Astrocyte of the spinal cord (primary cell): ENCODE results near the gene GSTP1.
"Not testable (repeated sequence)": the region's sequence is repeated elsewhere in the genome, so short reads cannot be mapped to it uniquely, and the experiment has no call there.

Source experiments
- DNase-seq: peaks from one replicate; pipeline ENCODE4 v3.0.0; 2011; ENCODE audit warnings: low read depth, low spot score
- H3K4me3 ChIP-seq: 2 replicates; pipeline ENCODE4 v1.5.1; 2011; ENCODE audit warnings: low read depth, mild to moderate bottlenecking, low read length, moderate library complexity
- in situ Hi-C: cut with HindIII; loops from 2 replicates; pipeline ENCODE4 v1.10.0; 2017; ENCODE audit warnings: low sequenced_read_pairs
- TF ChIP-seq, protein P1 (sequence below): IDR thresholded peaks from 2 replicates; pipeline ENCODE4 v1.5.1; 2012; ENCODE audit warnings: low read depth, mild to moderate bottlenecking, low read length, inconsistent platforms

GSTP1 gene

DNA sequence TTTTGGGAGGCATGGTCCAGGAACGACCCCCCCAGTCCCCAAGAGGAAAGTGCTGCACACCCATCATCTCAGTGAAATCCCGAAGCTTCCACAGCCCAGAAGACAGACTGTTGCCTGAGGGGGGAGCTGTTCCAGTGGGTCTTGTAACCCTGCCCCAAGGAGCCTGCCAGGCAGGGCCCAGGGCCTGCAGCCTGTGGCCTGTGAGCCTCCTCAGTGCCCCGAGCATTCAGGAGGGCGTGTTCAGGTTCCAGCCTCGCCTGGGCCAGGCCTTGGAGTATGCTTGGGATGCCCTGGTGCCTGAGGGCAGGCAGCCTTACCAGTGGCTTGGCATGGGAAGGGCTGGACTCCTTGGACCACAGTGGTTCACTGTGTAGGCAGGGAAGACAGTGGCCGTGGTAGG, 42.4 kb upstream of the GSTP1 start:
- in situ Hi-C loops: no loop called here
- H3K4me3 ChIP-seq: no peak overlapping the region
- no peak for DNase-seq
- TF ChIP-seq, protein P1, sequence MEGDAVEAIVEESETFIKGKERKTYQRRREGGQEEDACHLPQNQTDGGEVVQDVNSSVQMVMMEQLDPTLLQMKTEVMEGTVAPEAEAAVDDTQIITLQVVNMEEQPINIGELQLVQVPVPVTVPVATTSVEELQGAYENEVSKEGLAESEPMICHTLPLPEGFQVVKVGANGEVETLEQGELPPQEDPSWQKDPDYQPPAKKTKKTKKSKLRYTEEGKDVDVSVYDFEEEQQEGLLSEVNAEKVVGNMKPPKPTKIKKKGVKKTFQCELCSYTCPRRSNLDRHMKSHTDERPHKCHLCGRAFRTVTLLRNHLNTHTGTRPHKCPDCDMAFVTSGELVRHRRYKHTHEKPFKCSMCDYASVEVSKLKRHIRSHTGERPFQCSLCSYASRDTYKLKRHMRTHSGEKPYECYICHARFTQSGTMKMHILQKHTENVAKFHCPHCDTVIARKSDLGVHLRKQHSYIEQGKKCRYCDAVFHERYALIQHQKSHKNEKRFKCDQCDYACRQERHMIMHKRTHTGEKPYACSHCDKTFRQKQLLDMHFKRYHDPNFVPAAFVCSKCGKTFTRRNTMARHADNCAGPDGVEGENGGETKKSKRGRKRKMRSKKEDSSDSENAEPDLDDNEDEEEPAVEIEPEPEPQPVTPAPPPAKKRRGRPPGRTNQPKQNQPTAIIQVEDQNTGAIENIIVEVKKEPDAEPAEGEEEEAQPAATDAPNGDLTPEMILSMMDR: no peak

DNA sequence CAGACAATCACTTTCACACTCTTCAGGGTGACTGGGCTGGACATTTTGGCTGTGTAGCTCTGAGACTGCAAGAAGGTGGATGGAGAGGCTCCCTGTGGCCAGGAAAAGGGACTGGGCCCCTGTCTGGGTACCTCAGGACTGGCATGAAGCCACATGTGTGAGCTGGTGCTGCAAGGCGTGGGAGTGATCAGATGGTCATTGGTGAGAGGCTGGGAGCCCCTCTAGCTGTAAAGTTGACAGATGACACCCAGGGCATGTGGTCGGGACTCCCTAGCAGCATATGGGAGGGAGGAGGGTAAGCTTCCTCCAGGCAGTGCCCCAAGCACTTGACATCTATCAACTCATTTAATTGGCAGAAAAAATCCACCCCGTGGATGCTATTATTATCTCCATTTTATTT, 41.4 kb upstream of the GSTP1 start:
- no peak overlapping the region for H3K4me3 ChIP-seq
- in situ Hi-C loops: no loop called here
- DNase-seq: no peak
- TF ChIP-seq, protein P1: no peak

DNA sequence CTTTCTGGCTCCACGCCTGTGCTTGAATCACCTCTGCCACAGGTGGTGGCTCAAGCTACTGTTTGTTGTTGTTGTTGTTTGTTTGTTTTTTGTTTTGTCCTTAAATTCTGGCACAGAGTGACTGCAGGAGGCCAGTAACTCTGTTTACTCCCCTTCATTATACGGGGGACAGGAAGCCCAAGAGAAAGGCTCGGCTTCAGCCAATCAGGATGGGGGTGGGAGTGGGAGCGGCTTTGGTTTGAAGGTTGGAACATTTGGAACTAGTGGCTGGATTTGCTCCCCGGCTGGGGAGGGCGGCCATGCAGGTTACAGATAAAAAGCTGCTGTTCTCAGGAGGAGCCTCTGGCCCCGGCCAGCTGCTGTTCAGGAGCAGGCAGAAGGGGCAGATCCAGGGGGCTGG, 40.6 kb upstream of the GSTP1 start:
- in situ Hi-C loops: no loop called here
- TF ChIP-seq, protein P1: no peak
- no peak for DNase-seq
- no peak overlapping the region for H3K4me3 ChIP-seq

DNA sequence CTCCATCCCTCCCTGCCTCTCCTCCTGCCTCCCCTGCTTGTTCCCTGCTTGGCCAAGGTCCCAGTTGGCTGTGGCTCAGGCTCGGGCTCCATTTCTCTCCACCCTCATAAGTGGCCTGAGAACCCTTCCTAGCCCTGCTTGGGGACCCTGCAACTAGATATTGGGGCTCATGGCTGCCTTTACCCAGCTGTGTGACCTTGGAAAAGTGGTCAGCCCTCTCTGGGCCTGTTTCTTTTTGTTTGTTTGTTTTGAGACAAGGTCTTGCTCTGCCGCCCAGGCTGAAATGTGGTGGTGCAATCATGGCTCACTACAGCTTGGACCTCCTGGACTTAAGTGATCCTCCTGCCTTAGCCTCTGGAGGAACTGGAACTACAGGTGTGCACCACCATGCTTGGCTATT, 40.0 kb upstream of the GSTP1 start:
- no peak overlapping the region for H3K4me3 ChIP-seq
- TF ChIP-seq, protein P1: no peak
- in situ Hi-C loops: no loop called here
- no peak for DNase-seq

DNA sequence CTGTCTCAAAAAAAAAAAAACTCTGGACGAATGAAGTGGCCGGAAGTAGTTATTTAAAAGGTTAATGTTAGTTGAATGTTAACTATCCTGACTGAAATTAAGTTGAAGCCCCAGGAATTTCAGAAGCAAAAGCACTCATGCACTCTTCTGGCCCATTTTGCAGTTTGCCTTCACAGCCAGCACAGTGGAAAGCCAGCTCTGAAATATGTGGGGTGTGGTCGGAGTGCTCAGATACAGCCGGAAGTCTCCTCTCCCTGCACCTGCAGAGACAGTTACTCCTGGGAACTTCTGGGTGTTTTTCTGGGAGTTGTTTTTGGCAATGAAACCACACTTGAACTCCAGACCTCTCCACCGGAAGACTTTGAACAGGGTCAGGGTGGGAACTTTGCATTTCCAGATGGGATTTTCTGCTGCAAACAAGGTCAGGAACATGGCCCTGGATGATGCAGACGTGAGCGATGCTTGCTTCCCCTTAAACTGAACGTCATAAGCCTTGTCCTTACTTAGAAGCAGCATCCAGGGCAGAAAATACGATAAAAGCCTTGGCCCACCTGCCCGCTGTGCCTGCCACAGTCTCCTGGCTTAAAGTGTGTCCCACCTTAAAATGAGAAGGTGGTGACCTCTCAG, 38.9 kb upstream of the GSTP1 start:
- peak; percentile 20 for DNase-seq
- in situ Hi-C loops: no loop called here
- TF ChIP-seq, protein P1: no peak
- no peak overlapping the region for H3K4me3 ChIP-seq

DNA sequence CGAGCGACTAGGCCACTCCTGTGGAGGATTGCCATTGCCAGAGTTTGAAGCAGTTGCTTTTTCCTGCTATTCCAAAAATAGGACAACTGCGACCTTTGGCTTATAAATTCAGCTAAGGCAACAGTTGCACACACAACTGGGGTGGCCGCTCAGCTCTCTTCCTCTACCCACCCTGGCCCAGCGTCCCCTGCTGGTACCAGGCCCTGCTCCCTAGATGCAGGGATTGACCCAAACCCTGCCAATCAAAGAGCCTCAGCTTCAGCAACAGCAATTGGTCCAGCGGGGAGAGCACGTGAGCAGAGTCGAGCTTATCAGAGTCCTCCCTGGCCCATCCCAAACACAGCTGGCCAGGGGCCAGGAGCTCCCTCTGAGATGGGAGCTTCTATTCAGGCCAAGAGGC, 38.3 kb upstream of the GSTP1 start:
- DNase-seq: no peak
- in situ Hi-C loops: no loop called here
- H3K4me3 ChIP-seq: no peak overlapping the region
- TF ChIP-seq, protein P1: no peak

DNA sequence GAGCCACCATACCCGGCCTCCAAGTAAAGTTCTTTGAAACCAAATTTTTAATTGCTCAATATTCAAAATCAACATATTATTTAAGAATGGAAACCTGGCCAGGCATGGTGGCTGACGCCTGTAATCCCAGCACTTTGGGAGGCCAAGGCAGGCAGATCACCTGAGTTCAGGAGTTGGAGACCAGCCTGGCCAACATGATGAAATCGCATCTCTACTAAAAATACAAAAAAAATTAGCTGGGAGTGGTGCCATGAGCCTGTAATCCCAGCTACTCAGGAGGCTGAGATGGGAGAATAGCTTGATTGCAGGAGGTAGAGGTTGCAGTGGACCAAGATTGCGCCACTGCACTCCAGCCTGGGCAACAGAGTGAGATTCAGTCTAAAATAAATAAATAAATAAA, 35.5 kb upstream of the GSTP1 start:
- DNase-seq, H3K4me3 ChIP-seq, in situ Hi-C loops: not testable (repeated sequence)
